K562 (cell line): ENCODE data around the gene EPHB3. TPM values are rescaled to one million over a fixed set of nuclear protein-coding genes. Genes with fewer than 3 reads are reported as not detected.

Experiments used
- ATAC-seq: fragments of 200-7000 bp; cut with Tn5 transposase; 3 replicates; pipeline ENCODE4 v1.9.1; 2020; ENCODE audit warnings: moderate library complexity
- BruUV-seq: library from RNA; stranded (reverse); fragments of 400-500 nt; replicated peaks from 2 replicates; lab custom pipeline; 2021; lab: Mats Ljungman, UMichigan
- CTCF ChIA-PET: fragments of 300-600 bp; formaldehyde crosslinking; extraction: SDS; loops from one replicate; lab custom pipeline; 2021; ENCODE audit warnings: low intra/inter-chr PET ratio; lab: Yijun Ruan, JAX
- POLR2A ChIA-PET: fragments of 300-600, 350-650 bp; sonication (Branson Sonifier 250); formaldehyde crosslinking; extraction: SDS; loops from one replicate; lab custom pipeline; 2021; ENCODE audit warnings: antibody characterized with exemption, inconsistent platforms; lab: Yijun Ruan, JAX
- DNase-seq, 4 experiments: peaks; one replicate each; pipeline versions ENCODE4 v3.0.0 to v3.0.0-alpha.2; 2011 to 2018; ENCODE audit warnings: low spot score in 3 of 4, mixed read lengths in 3 of 4; ENCODE audit errors: extremely low read depth in 1 of 4
- FAIRE-seq: peaks from 2 replicates; lab custom pipeline; 2011; peaks lifted over from hg19 to GRCh38; lab: Jason Lieb, UNC
- H2AFZ ChIP-seq: 2 replicates; pipeline ENCODE4 v1.6.0; 2011; ENCODE audit warnings: low read depth, low read length, control low read depth, inconsistent platforms
- H3K27ac ChIP-seq: fragments of 200-600 bp; 3 replicates; pipeline ENCODE4 v1.8.0; 2011; ENCODE audit warnings: low read depth, mild to moderate bottlenecking, control low read depth, inconsistent platforms, low read length, moderate library complexity, mixed read lengths; ENCODE audit errors: extremely low read depth
- H3K27me3 ChIP-seq, 2 experiments: fragments of 300-600 bp in 1 of 2; 2 replicates in 1 of 2; 3 replicates in 1 of 2; pipeline versions ENCODE4 v1.6.0 to v1.8.0; 2011; ENCODE audit warnings: inconsistent platforms in 2 of 2, low read length in 2 of 2, mild to moderate bottlenecking in 1 of 2, mixed read lengths in 1 of 2, moderate library complexity in 1 of 2; ENCODE audit not compliant: control insufficient read depth in 2 of 2, insufficient read depth in 2 of 2
- H3K36me3 ChIP-seq: fragments of 300-600 bp; 3 replicates; pipeline ENCODE4 v1.8.0; 2011; ENCODE audit warnings: mild to moderate bottlenecking, low read length, inconsistent platforms; ENCODE audit not compliant: control insufficient read depth, insufficient read depth
- H3K4me1 ChIP-seq, 2 experiments: fragments of 200-600 bp in 1 of 2; replicated peaks in 1 of 2; 2 replicates in 1 of 2; 3 replicates in 1 of 2; pipeline versions ENCODE4 v1.5.1 to v1.8.0; 2011; ENCODE audit warnings: inconsistent platforms in 2 of 2, low read length in 2 of 2, mild to moderate bottlenecking in 1 of 2, mixed read lengths in 1 of 2, moderate library complexity in 1 of 2; ENCODE audit not compliant: control insufficient read depth in 2 of 2, insufficient read depth in 2 of 2
- H3K4me2 ChIP-seq: 2 replicates; pipeline ENCODE4 v1.6.1; 2011; ENCODE audit warnings: low read length, control low read depth, inconsistent platforms, mixed read lengths; ENCODE audit not compliant: insufficient read depth
- H3K4me3 ChIP-seq: fragments of 200-600 bp; sonication (generic), shearing (Covaris generic); 2 replicates; pipeline ENCODE4 v1.5.1; 2016; ENCODE audit warnings: control low read depth, inconsistent platforms
- H3K79me2 ChIP-seq: fragments of 200-600 bp; 3 replicates; pipeline ENCODE4 v1.8.0; 2011; ENCODE audit warnings: low read length, inconsistent platforms; ENCODE audit not compliant: control insufficient read depth, insufficient read depth
- H3K9ac ChIP-seq, 2 experiments: 2 replicates each; pipeline versions ENCODE4 v1.6.0 to v1.6.1; 2011; ENCODE audit warnings: low read depth in 2 of 2, low read length in 2 of 2, control low read depth in 1 of 2, inconsistent platforms in 1 of 2, mild to moderate bottlenecking in 1 of 2, mixed read lengths in 1 of 2; ENCODE audit not compliant: insufficient read depth in 1 of 2
- H3K9me1 ChIP-seq: one replicate; pipeline ENCODE4 v1.6.0; 2011; ENCODE audit warnings: inconsistent platforms, mild to moderate bottlenecking, low read length, moderate library complexity; ENCODE audit not compliant: control insufficient read depth, insufficient read depth
- H3K9me3 ChIP-seq: replicated peaks from 2 replicates; pipeline ENCODE4 v1.5.1; 2011; ENCODE audit warnings: low read depth, low read length, inconsistent platforms; ENCODE audit not compliant: control insufficient read depth, insufficient read depth
- H4K20me1 ChIP-seq: replicated peaks from 2 replicates; pipeline ENCODE4 v1.6.1; 2011; ENCODE audit warnings: low read length, inconsistent platforms, mixed read lengths; ENCODE audit not compliant: control insufficient read depth, insufficient read depth
- BMI1 ChIP-seq: fragments of 150-350 bp; IDR thresholded peaks from 2 replicates; pipeline ENCODE4 v1.6.1; 2014; ENCODE audit warnings: low read length
- BRD9 ChIP-seq: fragments of 450-650 bp; IDR thresholded peaks from 2 replicates; pipeline ENCODE4 v1.6.1; 2018; ENCODE audit warnings: low read depth; ENCODE audit not compliant: partially characterized antibody
- COPS2 ChIP-seq: fragments of 450-650 bp; conservative IDR thresholded peaks from 2 replicates; pipeline ENCODE4 v1.6.1; 2016; ENCODE audit warnings: mild to moderate bottlenecking, moderate library complexity
- E2F1 ChIP-seq: sonication (generic); formaldehyde crosslinking; IDR thresholded peaks from 2 replicates; pipeline ENCODE4 v1.8.1; 2023; ENCODE audit warnings: mild to moderate bottlenecking, missing genetic modification reagents, moderate library complexity
- EGR1 ChIP-seq: fragments of 450-650 bp; conservative IDR thresholded peaks from 2 replicates; pipeline ENCODE4 v1.6.1; 2017; ENCODE audit warnings: mild to moderate bottlenecking
- ELF4 ChIP-seq: fragments of 450-650 bp; formaldehyde crosslinking; IDR thresholded peaks from 2 replicates; pipeline ENCODE4 v1.4.0; 2022; ENCODE audit warnings: missing genetic modification characterization
- EP300 ChIP-seq: IDR thresholded peaks from 2 replicates; pipeline ENCODE4 v1.6.1; 2012; ENCODE audit warnings: low read length, improper control_type of control experiment
- GTF2E2 ChIP-seq: fragments of 200-800 bp; sonication (Bioruptor generic); IDR thresholded peaks from 2 replicates; pipeline ENCODE4 v1.6.1; 2016; ENCODE audit warnings: missing genetic modification characterization, missing compliant biosample characterization
- JUND ChIP-seq, 2 experiments: IDR thresholded peaks; 2 replicates in 1 of 2; 3 replicates in 1 of 2; pipeline ENCODE4 v1.6.1; 2011; ENCODE audit warnings: borderline replicate concordance in 2 of 2, low read depth in 2 of 2, low read length in 2 of 2, improper control_type of control experiment in 1 of 2, missing biosample characterization in 1 of 2, missing genetic modification characterization in 1 of 2, missing genetic modification reagents in 1 of 2
- KDM2B ChIP-seq: fragments of 250-450 bp; sonication (Bioruptor Pico); IDR thresholded peaks from 2 replicates; pipeline ENCODE4 v1.8.0; 2021; ENCODE audit warnings: mild to moderate bottlenecking, moderate library complexity
- NR2F6 ChIP-seq: fragments of 450-650 bp; formaldehyde crosslinking; IDR thresholded peaks from 2 replicates; pipeline ENCODE4 v1.4.0; 2020; ENCODE audit warnings: mild to moderate bottlenecking
- RAD51 ChIP-seq: fragments of 450-650 bp; IDR thresholded peaks from 2 replicates; pipeline ENCODE4 v1.7.1; 2016; ENCODE audit warnings: low read depth, mild to moderate bottlenecking, borderline replicate concordance
- RUNX1 ChIP-seq: sonication (generic); IDR thresholded peaks from 2 replicates; pipeline ENCODE4 v1.6.1; 2016; ENCODE audit warnings: antibody characterized with exemption, low read depth
- USF1 ChIP-seq: sonication (generic); formaldehyde crosslinking; IDR thresholded peaks from 2 replicates; pipeline ENCODE4 v1.9.0; 2022; ENCODE audit warnings: mild to moderate bottlenecking, missing genetic modification reagents
- ZNF239 ChIP-seq: fragments of 250-450 bp; sonication (Bioruptor Pico); IDR thresholded peaks from 2 replicates; pipeline ENCODE4 v1.4.0; 2020; ENCODE audit warnings: mild to moderate bottlenecking
- ZNF253 ChIP-seq: fragments of 250-450 bp; sonication (Bioruptor Pico); conservative IDR thresholded peaks from 2 replicates; pipeline ENCODE4 v1.6.1; 2021; ENCODE audit warnings: mild to moderate bottlenecking
- ZNF668 ChIP-seq: fragments of 250-450 bp; sonication (Bioruptor Pico); IDR thresholded peaks from 2 replicates; pipeline ENCODE4 v1.8.0; 2022; ENCODE audit warnings: mild to moderate bottlenecking, inconsistent platforms
- ZNF717 ChIP-seq: fragments of 250-450 bp; sonication (Bioruptor Pico); IDR thresholded peaks from 2 replicates; pipeline ENCODE4 v1.5.0; 2021
- WGBS: fragments of 100-300 bp; shearing (Covaris generic); methylation state at CpG from one replicate; pipeline ENCODE4 v1.1.6; 2016; ENCODE audit warnings: low coverage, mixed read lengths; ENCODE audit not compliant: insufficient coverage; ENCODE audit errors: missing lambda C conversion rate; 5-methylcytosine and 5-hydroxymethylcytosine counted together
- in situ Hi-C: fragments of 300-500 bp; cut with MboI; formaldehyde crosslinking; loops from 4 replicates; pipeline ENCODE4 v1.15.0; 2018; ENCODE audit warnings: inconsistent platforms, mixed read lengths
- intact Hi-C: fragments of 100-400 bp; cut with micrococcal nuclease; formaldehyde crosslinking; loops from 2 replicates; pipeline ENCODE4 v1.14.2; 2022
- polyA plus RNA-seq, 8 experiments: library from polyadenylated mRNA; depleted of rRNA in 4 of 8; stranded (reverse) in 5 of 8; unstranded in 3 of 8; fragments of >200 nt; fragmentation: Nextera tagmentation in 2 of 8; fragmentation: Illumina TruSeq in 1 of 8; extraction: Ambion mirVana in 2 of 8; extraction: Trizol in 1 of 8; gene quantifications; 2 replicates each; pipeline versions ENCODE4 v1.2.1 to v1.2.3, GENCODE V29; 2011 to 2014; ENCODE audit warnings: inconsistent platforms in 1 of 8, missing spikeins in 1 of 8
- total RNA-seq, 7 experiments: library from RNA; depleted of rRNA in 6 of 7; stranded (reverse); fragments of >200 nt in 6 of 7; fragmentation: Illumina TruSeq in 2 of 7; extraction: Trizol in 2 of 7; gene quantifications; 2 replicates each; pipeline versions ENCODE4 v1.2.1 to v1.2.3, GENCODE V29; 2011 to 2021; ENCODE audit warnings: low replicate concordance in 1 of 7
- TF ChIP-seq, protein P1 (sequence below): fragments of 450-650 bp; conservative IDR thresholded peaks from 2 replicates; pipeline ENCODE4 v1.6.1; 2016; ENCODE audit warnings: missing genetic modification characterization, low read depth, mild to moderate bottlenecking, control low read depth, missing compliant biosample characterization

EPHB3 gene
- total and polyA plus RNA-seq, 9 of the 15 experiments (the other 6 are each of a cell fraction or from before 2014, with no cell fraction given): not detected

- no peak for DNase-seq
- no peak for FAIRE-seq
- peaks cover 49 to 90% of the 10 kb centered on the region in 2 experiments for H3K27me3 ChIP-seq
- TF ChIP-seq RAD51 (no peak), ZNF253 (no peak), ZNF717 (no peak), ZNF668 (CRISPR knock-in tag) (no peak), KDM2B (CRISPR knock-in tag) (no peak), GTF2E2 (tag) (no peak), BRD9 (no peak), USF1 (CRISPR knock-in tag) (no peak), EGR1 (no peak), ZNF239 (CRISPR knock-in tag) (no peak), COPS2 (no peak), ELF4 (CRISPR knock-in tag) (no peak), JUND (IDR thresholded peaks at IDR 0.05; ENCODE audit: borderline replicate concordance, low read depth, low read length) (no peak), JUND (tag; IDR thresholded peaks at IDR 0.05; ENCODE audit: borderline replicate concordance, low read depth, low read length) (no peak), E2F1 (no peak), BMI1 (no peak), EP300 (no peak), RUNX1 (no peak), NR2F6 (CRISPR knock-in tag) (no peak)
- TF ChIP-seq, protein P1, sequence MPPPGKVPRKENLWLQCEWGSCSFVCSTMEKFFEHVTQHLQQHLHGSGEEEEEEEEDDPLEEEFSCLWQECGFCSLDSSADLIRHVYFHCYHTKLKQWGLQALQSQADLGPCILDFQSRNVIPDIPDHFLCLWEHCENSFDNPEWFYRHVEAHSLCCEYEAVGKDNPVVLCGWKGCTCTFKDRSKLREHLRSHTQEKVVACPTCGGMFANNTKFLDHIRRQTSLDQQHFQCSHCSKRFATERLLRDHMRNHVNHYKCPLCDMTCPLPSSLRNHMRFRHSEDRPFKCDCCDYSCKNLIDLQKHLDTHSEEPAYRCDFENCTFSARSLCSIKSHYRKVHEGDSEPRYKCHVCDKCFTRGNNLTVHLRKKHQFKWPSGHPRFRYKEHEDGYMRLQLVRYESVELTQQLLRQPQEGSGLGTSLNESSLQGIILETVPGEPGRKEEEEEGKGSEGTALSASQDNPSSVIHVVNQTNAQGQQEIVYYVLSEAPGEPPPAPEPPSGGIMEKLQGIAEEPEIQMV (tag): no peak
- TF ChIP-seq, all 486 proteins: peak for 0
- Histone ChIP-seq H3K9me1 (no peaks in the 10 kb centered on the region), H3K36me3 (no peaks in the 10 kb centered on the region), H3K4me2 (no peak overlapping the region), H3K27ac (no peak overlapping the region), H3K4me3 (no peak overlapping the region), H3K9ac (no peak overlapping the region), H3K4me1 (no peaks in the 10 kb centered on the region; a peak in 1 of 5 replicates), H3K79me2 (no peaks in the 10 kb centered on the region), H2AFZ (no peak overlapping the region), H4K20me1 (no peaks in the 10 kb centered on the region), H3K9me3 (no peaks in the 10 kb centered on the region)
- 0% methylated on average over 4 of the region's 4 CpGs for WGBS
- intact Hi-C loops: no loop called here
- ChIA-PET CTCF (no interaction called here), POLR2A (interaction anchor here (0.7 to 1.4 kb wide), 2 partner anchors 12 to 182 kb away, joined by 3 read pairs; no protein-coding TSS in a partner anchor)
- ATAC-seq: no peak
- BruUV-seq: no TSS peak
- in situ Hi-C loops: no loop called here
Observed at GRCh38 chr3:184553385-184553784, 8.2 kb upstream of the EPHB3 start.
